Loucy (cell line): ENCODE data around the gene EPB41.
"Not testable (repeated sequence)": the region's sequence is repeated elsewhere in the genome, so short reads cannot be mapped to it uniquely, and the experiment has no call there.

Experiments used
- H2AFZ ChIP-seq: fragments of 200-600 bp; sonication (generic); 2 replicates; pipeline ENCODE4 v1.6.0; 2016; ENCODE audit warnings: antibody characterized with exemption, mild to moderate bottlenecking, low read length, moderate library complexity
- H3F3A ChIP-seq: fragments of 200-600 bp; 2 replicates; pipeline ENCODE4 v1.6.0; 2016; ENCODE audit warnings: antibody characterized with exemption, low read depth, mild to moderate bottlenecking
- H3K27me3 ChIP-seq: fragments of 200-600 bp; sonication (generic); 2 replicates; pipeline ENCODE4 v1.6.1; 2014; ENCODE audit warnings: low read length, mild to moderate bottlenecking; ENCODE audit not compliant: insufficient read depth, poor library complexity, severe bottlenecking
- H3K36me3 ChIP-seq: fragments of 200-600 bp; sonication (generic); 2 replicates; pipeline ENCODE4 v1.6.1; 2016; ENCODE audit warnings: low read length; ENCODE audit not compliant: insufficient read depth
- H3K4me1 ChIP-seq: fragments of 200-600 bp; sonication (generic); 2 replicates; pipeline ENCODE4 v1.5.1; 2014; ENCODE audit warnings: low read length, mild to moderate bottlenecking; ENCODE audit not compliant: insufficient read depth, poor library complexity, severe bottlenecking
- H3K4me2 ChIP-seq: fragments of 200-600 bp; sonication (generic); 2 replicates; pipeline ENCODE4 v1.6.0; 2014; ENCODE audit warnings: antibody characterized with exemption, low read length, low read depth, mild to moderate bottlenecking; ENCODE audit not compliant: poor library complexity, severe bottlenecking
- H3K4me3 ChIP-seq: fragments of 200-600 bp; sonication (generic); 2 replicates; pipeline ENCODE4 v1.5.1; 2014; ENCODE audit warnings: low read length, mild to moderate bottlenecking, mixed read lengths; ENCODE audit not compliant: poor library complexity, severe bottlenecking
- H3K79me2 ChIP-seq: fragments of 200-600 bp; sonication (generic); 2 replicates; pipeline ENCODE4 v1.6.1; 2014; ENCODE audit warnings: low read length; ENCODE audit not compliant: insufficient read depth
- H3K9ac ChIP-seq: fragments of 200-600 bp; sonication (generic); 2 replicates; pipeline ENCODE4 v1.6.0; 2014; ENCODE audit warnings: mild to moderate bottlenecking, low read depth, low read length, moderate library complexity; ENCODE audit not compliant: poor library complexity, severe bottlenecking
- H3K9me2 ChIP-seq: fragments of 200-600 bp; sonication (generic); replicated peaks from 2 replicates; pipeline ENCODE4 v1.6.1; 2016; ENCODE audit warnings: low read depth, low read length, mixed read lengths
- H3K9me3 ChIP-seq: fragments of 200-600 bp; sonication (generic); 2 replicates; pipeline ENCODE4 v1.6.1; 2014; ENCODE audit warnings: mild to moderate bottlenecking, antibody characterized with exemption, low read length, low read depth; ENCODE audit not compliant: insufficient read depth
- H4K20me1 ChIP-seq: fragments of 200-600 bp; sonication (generic); 2 replicates; pipeline ENCODE4 v1.6.0; 2014; ENCODE audit warnings: antibody characterized with exemption, low read length, mild to moderate bottlenecking; ENCODE audit not compliant: insufficient read depth, poor library complexity, severe bottlenecking
- CTCF ChIP-seq: fragments of 200-600 bp; sonication (generic); conservative IDR thresholded peaks from 2 replicates; pipeline ENCODE4 v1.5.1; 2014; ENCODE audit warnings: mild to moderate bottlenecking, antibody characterized with exemption, low read length
- EZH2phosphoT487 ChIP-seq: fragments of 200-600 bp; IDR thresholded peaks from 2 replicates; pipeline ENCODE4 v1.6.1; 2018; ENCODE audit warnings: antibody characterized with exemption, mild to moderate bottlenecking, moderate library complexity, borderline replicate concordance

EPB41 gene

DNA sequence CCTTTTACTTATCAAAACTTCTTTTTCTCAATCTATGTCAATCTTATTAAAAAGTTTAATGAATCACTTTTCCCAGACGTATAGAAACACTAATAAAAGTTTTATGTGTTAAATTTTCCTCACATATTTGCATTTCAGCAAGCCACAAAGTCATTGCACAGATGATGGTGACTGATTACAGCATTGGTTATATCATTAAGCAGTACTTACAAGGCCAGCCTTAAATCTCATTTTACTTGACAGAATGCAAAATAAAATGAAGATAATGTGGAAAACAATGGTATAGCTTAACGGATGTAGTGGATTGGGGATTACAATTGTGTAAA is 169.8 kb downstream of the EPB41 start:
- TF ChIP-seq CTCF (no peak), EZH2phosphoT487 (no peak)
- Histone ChIP-seq H3K4me1 (peaks cover 3% of the 10 kb centered on the region), H3K4me2 (no peak overlapping the region), H4K20me1 (no peaks in the 10 kb centered on the region), H2AFZ (no peak overlapping the region), H3K4me3 (no peak overlapping the region), H3K9me2 (no peaks in the 10 kb centered on the region), H3K27me3 (no peaks in the 10 kb centered on the region), H3K9ac (no peak overlapping the region), H3F3A (no peaks in the 10 kb centered on the region), H3K79me2 (no peaks in the 10 kb centered on the region), H3K36me3 (peaks cover 4% of the 10 kb centered on the region; the same call in 1 of the 2 replicates), H3K9me3 (no peaks in the 10 kb centered on the region)

GRCh38 chr1:29090937-29091618 is 176.7 kb downstream of the EPB41 start:
- no peak overlapping the region for H3K4me2 ChIP-seq
- peaks cover 10% of the 10 kb centered on the region; the same call in 1 of the 2 replicates for H3K36me3 ChIP-seq
- no peaks in the 10 kb centered on the region for H3F3A ChIP-seq
- no peaks in the 10 kb centered on the region for H3K79me2 ChIP-seq
- H3K9me3 ChIP-seq: no peaks in the 10 kb centered on the region
- no peak overlapping the region for H2AFZ ChIP-seq
- H3K4me1 ChIP-seq: no peaks in the 10 kb centered on the region
- no peaks in the 10 kb centered on the region for H4K20me1 ChIP-seq
- TF ChIP-seq EZH2phosphoT487 (no peak), CTCF (no peak)
- H3K9ac ChIP-seq: no peak overlapping the region
- H3K4me3 ChIP-seq: no peak overlapping the region
- H3K27me3 ChIP-seq: no peaks in the 10 kb centered on the region
- H3K9me2 ChIP-seq: no peaks in the 10 kb centered on the region

DNA sequence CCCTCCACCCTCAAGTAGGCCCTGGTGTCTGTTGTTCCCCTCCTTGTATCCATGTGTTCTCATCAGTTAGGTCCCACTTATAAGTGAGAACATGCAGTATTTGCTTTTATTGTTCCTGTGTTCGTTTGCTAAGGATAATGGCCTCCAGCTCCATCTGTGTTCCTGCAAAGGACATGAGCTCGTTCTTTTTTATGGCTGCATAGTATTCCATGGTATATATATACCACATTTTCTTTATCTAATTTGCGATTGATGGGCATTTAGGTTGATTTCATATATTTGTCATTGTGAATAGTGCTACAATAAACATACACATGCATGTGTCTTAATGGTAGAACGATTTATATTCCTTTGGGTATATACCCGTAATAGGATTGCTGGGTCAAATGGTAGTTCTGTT is 178.3 kb downstream of the EPB41 start:
- not testable (repeated sequence) for H3K9me3 ChIP-seq, H3F3A ChIP-seq, H3K9ac ChIP-seq, H3K4me2 ChIP-seq, H4K20me1 ChIP-seq, H3K27me3 ChIP-seq, H3K4me1 ChIP-seq, H3K9me2 ChIP-seq, H2AFZ ChIP-seq, H3K79me2 ChIP-seq, H3K4me3 ChIP-seq
- peaks cover 18% of the 10 kb centered on the region; the same call in 1 of the 2 replicates for H3K36me3 ChIP-seq

DNA sequence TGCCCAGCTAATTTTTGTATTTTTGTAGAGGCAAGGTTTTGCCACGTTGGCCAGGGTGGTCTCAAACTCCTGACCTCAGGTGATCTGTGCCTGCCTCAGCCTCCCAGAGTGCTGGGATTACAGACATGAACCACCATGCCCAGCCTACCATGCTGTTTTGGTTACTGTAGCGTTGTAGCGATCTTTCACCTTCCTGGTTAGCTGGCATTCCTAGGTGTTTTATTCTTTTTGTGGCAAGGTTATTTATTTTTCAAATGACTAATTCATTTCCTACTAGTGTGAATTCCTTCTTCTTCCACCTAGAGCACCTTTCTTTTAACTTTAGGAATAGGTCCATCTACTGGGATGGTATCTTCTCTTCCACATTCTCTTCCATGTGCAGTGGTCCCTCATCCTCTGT is 180.1 kb downstream of the EPB41 start:
- H3K4me3 ChIP-seq: no peak overlapping the region
- H3K79me2 ChIP-seq: no peaks in the 10 kb centered on the region
- peaks cover 24% of the 10 kb centered on the region; the same call in 1 of the 2 replicates for H3K36me3 ChIP-seq
- no peaks in the 10 kb centered on the region for H4K20me1 ChIP-seq
- H3K9me2 ChIP-seq: no peaks in the 10 kb centered on the region
- H3K4me1 ChIP-seq: no peaks in the 10 kb centered on the region
- no peak overlapping the region for H2AFZ ChIP-seq
- no peaks in the 10 kb centered on the region for H3K27me3 ChIP-seq
- H3F3A ChIP-seq: no peaks in the 10 kb centered on the region
- no peak overlapping the region for H3K4me2 ChIP-seq
- no peak overlapping the region for H3K9ac ChIP-seq
- no peak for TF ChIP-seq CTCF
- no peak for TF ChIP-seq EZH2phosphoT487
- H3K9me3 ChIP-seq: no peaks in the 10 kb centered on the region
